SH-SY5Y (cell line): Measurements from ENCODE around the gene PTPN7.

ENCODE experiments used
- GATA2 ChIP-seq: IDR thresholded peaks from 2 replicates; pipeline ENCODE4 v1.6.1; 2011; ENCODE audit warnings: mild to moderate bottlenecking, low read depth, low read length
- GATA3 ChIP-seq: IDR thresholded peaks from 2 replicates; pipeline ENCODE4 v1.6.1; 2011; ENCODE audit warnings: low read depth, mild to moderate bottlenecking, low read length, moderate library complexity

GRCh38 chr1:202204065-202204464 is 43.7 kb upstream of the PTPN7 start:
- TF ChIP-seq GATA2 (no peak), GATA3 (no peak)
